ENCODE measurements around the gene RPTOR. TPM values are rescaled to one million over a fixed set of nuclear protein-coding genes. Genes with fewer than 3 reads are reported as not detected.
"Not testable (repeated sequence)": the region's sequence is repeated elsewhere in the genome, so short reads cannot be mapped to it uniquely, and the experiment has no call there.

RPTOR gene
- polyA plus RNA-seq, 1 donor from 2014 or later, result 8.0 TPM

DNA sequence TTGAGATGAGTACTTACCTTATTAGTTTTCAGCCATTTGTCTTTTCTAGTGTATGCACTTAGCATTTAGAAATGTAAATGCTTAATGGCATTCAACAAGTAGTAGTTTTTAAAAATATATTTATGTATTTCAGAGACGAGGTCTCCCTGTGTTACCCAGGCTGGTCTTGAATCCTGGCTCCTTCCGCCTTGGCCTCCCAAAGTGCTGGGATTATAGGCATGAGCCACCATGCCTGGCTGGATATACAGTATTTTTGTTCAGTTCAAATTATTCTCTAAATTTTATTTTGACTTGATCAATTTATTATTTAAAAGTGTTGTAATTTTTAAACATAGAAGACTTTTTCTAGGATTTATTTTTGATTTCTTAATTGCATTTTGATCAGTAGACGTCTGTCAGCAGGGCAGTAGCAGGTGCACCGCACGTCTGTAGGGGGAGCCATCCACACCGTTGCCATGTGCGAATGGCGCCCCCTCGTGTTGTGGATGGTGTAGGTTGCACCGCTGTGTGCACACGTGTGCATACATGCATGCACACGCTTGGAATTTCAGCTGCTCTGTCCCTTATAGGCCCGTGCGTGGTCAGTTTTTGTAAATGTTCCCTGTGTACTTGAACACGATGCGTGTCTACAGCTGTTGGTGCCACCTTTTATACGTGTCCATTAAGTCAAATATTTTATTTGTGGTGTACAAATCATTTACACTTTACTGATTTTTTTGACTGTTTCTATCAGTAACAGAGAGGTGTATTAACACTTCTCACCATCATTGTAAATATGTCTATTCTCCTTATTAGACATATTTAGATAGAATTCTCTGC is 30.6 kb downstream of the RPTOR start:
- no peaks in the 10 kb centered on the region for H3K27me3 ChIP-seq (ENCODE audit: insufficient read depth, low read depth, low read length)
- H3K79me2 ChIP-seq (replicated peaks; ENCODE audit: insufficient read depth, low read length), result peaks cover 3% of the 10 kb centered on the region
- H3K9me2 ChIP-seq (ENCODE audit: insufficient read depth, low read length), result no peaks in the 10 kb centered on the region
- no peak overlapping the region for H3K27ac ChIP-seq (ENCODE audit: low read length)
- H3K4me2 ChIP-seq (ENCODE audit: low read length), result no peak overlapping the region
- H4K20me1 ChIP-seq (ENCODE audit: insufficient read depth), result no peaks in the 10 kb centered on the region
- TF ChIP-seq RAD21 (conservative IDR thresholded peaks at IDR 0.05) (peak; percentile 71), EZH2 (IDR thresholded peaks at IDR 0.05; ENCODE audit: borderline replicate concordance, insufficient read depth, low read length, poor library complexity, severe bottlenecking) (no peak), MXI1 (conservative IDR thresholded peaks at IDR 0.05; ENCODE audit: poor library complexity, severe bottlenecking) (peak; percentile 48), TAF1 (IDR thresholded peaks at IDR 0.05; ENCODE audit: low read depth) (no peak), EP300 (conservative IDR thresholded peaks at IDR 0.05; ENCODE audit: poor library complexity, severe bottlenecking) (no peak), POLR2AphosphoS5 (IDR thresholded peaks at IDR 0.05) (no peak), SMC3 (conservative IDR thresholded peaks at IDR 0.05; ENCODE audit: poor library complexity) (peak; percentile 77)
- TF ChIP-seq, protein P1, sequence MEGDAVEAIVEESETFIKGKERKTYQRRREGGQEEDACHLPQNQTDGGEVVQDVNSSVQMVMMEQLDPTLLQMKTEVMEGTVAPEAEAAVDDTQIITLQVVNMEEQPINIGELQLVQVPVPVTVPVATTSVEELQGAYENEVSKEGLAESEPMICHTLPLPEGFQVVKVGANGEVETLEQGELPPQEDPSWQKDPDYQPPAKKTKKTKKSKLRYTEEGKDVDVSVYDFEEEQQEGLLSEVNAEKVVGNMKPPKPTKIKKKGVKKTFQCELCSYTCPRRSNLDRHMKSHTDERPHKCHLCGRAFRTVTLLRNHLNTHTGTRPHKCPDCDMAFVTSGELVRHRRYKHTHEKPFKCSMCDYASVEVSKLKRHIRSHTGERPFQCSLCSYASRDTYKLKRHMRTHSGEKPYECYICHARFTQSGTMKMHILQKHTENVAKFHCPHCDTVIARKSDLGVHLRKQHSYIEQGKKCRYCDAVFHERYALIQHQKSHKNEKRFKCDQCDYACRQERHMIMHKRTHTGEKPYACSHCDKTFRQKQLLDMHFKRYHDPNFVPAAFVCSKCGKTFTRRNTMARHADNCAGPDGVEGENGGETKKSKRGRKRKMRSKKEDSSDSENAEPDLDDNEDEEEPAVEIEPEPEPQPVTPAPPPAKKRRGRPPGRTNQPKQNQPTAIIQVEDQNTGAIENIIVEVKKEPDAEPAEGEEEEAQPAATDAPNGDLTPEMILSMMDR (IDR thresholded peaks at IDR 0.05; ENCODE audit: poor library complexity, severe bottlenecking), result peak; percentile 89
- TF ChIP-seq, protein P2, sequence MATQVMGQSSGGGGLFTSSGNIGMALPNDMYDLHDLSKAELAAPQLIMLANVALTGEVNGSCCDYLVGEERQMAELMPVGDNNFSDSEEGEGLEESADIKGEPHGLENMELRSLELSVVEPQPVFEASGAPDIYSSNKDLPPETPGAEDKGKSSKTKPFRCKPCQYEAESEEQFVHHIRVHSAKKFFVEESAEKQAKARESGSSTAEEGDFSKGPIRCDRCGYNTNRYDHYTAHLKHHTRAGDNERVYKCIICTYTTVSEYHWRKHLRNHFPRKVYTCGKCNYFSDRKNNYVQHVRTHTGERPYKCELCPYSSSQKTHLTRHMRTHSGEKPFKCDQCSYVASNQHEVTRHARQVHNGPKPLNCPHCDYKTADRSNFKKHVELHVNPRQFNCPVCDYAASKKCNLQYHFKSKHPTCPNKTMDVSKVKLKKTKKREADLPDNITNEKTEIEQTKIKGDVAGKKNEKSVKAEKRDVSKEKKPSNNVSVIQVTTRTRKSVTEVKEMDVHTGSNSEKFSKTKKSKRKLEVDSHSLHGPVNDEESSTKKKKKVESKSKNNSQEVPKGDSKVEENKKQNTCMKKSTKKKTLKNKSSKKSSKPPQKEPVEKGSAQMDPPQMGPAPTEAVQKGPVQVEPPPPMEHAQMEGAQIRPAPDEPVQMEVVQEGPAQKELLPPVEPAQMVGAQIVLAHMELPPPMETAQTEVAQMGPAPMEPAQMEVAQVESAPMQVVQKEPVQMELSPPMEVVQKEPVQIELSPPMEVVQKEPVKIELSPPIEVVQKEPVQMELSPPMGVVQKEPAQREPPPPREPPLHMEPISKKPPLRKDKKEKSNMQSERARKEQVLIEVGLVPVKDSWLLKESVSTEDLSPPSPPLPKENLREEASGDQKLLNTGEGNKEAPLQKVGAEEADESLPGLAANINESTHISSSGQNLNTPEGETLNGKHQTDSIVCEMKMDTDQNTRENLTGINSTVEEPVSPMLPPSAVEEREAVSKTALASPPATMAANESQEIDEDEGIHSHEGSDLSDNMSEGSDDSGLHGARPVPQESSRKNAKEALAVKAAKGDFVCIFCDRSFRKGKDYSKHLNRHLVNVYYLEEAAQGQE (IDR thresholded peaks at IDR 0.05; ENCODE audit: borderline replicate concordance), result no peak
- H3K9me3 ChIP-seq (ENCODE audit: low read length), result no peaks in the 10 kb centered on the region
- no peak overlapping the region for H3K4me3 ChIP-seq (ENCODE audit: low read length)
- no peaks in the 10 kb centered on the region for H3F3A ChIP-seq (ENCODE audit: insufficient read depth, low read length, poor library complexity, severe bottlenecking)
- H3K36me3 ChIP-seq (ENCODE audit: insufficient read depth, low read length), result no peaks in the 10 kb centered on the region
- no peak overlapping the region for H2AFZ ChIP-seq (ENCODE audit: low read depth, low read length)
- no peak overlapping the region for H3K9ac ChIP-seq (ENCODE audit: low read length)

DNA sequence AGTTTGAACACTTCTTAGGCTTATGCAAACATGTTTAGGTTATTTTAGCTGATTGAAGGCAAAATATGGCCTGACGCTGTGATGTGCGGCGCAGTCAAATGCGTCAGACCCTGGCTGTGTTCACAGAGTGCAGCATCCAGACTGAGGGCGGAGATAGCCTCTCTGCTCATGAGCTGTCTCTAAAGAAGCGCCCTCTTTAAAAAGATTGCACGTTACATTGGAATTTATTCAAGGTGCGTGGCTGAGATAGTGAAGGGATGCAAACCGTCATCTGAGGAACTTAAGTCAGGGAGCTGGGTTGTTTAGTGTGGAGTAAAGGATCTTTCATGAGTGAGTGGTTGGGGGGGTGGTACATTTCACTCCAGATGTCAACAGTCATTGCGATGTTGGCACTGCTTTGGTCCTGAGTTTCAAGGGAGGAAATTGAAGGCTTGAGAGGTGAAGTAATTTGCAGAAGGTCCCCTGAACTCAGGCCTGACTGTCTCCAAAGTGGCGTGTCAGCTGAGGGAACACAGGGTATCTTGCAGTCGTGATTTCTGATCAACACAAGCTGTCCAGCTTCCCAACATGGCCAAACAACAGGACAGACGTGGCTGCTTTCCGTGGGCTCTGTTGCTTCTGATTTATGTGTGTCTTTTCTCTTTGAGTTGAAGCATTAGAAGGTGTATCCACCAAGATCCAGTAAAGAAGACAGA is 33.4 kb downstream of the RPTOR start:
- H4K20me1 ChIP-seq (ENCODE audit: insufficient read depth), result no peaks in the 10 kb centered on the region
- H2AFZ ChIP-seq (ENCODE audit: low read depth, low read length), result no peak overlapping the region
- H3K9me3 ChIP-seq (ENCODE audit: low read length), result no peaks in the 10 kb centered on the region
- H3K9me2 ChIP-seq (ENCODE audit: insufficient read depth, low read length), result no peaks in the 10 kb centered on the region
- H3K27me3 ChIP-seq (ENCODE audit: insufficient read depth, low read depth, low read length), result no peaks in the 10 kb centered on the region
- TF ChIP-seq RAD21 (conservative IDR thresholded peaks at IDR 0.05) (no peak), EZH2 (IDR thresholded peaks at IDR 0.05; ENCODE audit: borderline replicate concordance, insufficient read depth, low read length, poor library complexity, severe bottlenecking) (no peak), EP300 (conservative IDR thresholded peaks at IDR 0.05; ENCODE audit: poor library complexity, severe bottlenecking) (no peak), TAF1 (IDR thresholded peaks at IDR 0.05; ENCODE audit: low read depth) (no peak), MXI1 (conservative IDR thresholded peaks at IDR 0.05; ENCODE audit: poor library complexity, severe bottlenecking) (no peak)
- no peak overlapping the region for H3K27ac ChIP-seq (ENCODE audit: low read length)
- no peak overlapping the region for H3K4me3 ChIP-seq (ENCODE audit: low read length)
- H3K36me3 ChIP-seq (ENCODE audit: insufficient read depth, low read length), result no peaks in the 10 kb centered on the region
- no peak overlapping the region for H3K4me2 ChIP-seq (ENCODE audit: low read length)
- no peaks in the 10 kb centered on the region for H3F3A ChIP-seq (ENCODE audit: insufficient read depth, low read length, poor library complexity, severe bottlenecking)
- H3K79me2 ChIP-seq (replicated peaks; ENCODE audit: insufficient read depth, low read length), result peaks cover 3% of the 10 kb centered on the region
- no peak overlapping the region for H3K9ac ChIP-seq (ENCODE audit: low read length)

DNA sequence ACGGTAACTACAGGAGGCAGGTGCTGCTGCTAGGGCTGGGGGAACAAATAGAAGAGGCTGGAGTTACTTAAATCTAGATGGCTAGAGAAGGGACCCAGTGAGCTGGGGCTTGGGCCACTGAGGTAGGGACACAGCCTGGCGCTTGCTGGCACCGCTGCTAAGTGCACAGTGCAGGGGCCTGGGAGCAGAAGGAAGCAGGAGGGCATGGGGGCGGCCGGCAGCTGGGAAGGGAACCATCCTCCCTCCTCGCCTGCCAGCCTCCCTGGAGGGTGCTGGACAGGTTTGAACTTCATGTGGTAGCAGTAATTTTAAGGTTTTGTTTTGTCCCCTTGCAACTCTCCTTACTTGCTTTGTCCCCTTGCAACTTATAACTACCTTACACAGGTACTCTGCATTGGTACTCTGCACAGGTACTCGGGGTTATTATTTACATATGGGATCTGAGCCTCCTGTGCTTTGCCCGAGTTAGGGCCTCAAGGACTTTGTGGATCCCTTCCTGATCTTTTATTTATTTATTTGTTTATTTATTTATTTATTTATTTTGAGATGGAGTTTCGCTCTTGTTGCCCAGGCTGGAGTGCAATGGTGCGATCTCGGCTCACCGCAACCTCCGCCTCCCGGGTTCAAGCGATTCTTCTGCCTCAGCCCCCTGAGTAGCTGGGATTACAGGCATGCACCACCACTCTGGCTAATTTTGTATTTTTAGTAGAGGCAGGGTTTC is 34.2 kb downstream of the RPTOR start:
- not testable (repeated sequence) for H3F3A ChIP-seq (ENCODE audit: insufficient read depth, low read length, poor library complexity, severe bottlenecking); H3K9ac ChIP-seq (ENCODE audit: low read length); H3K4me3 ChIP-seq (ENCODE audit: low read length); H3K4me2 ChIP-seq (ENCODE audit: low read length); H3K27me3 ChIP-seq (ENCODE audit: insufficient read depth, low read depth, low read length); H3K36me3 ChIP-seq (ENCODE audit: insufficient read depth, low read length); H4K20me1 ChIP-seq (ENCODE audit: insufficient read depth); H3K9me2 ChIP-seq (ENCODE audit: insufficient read depth, low read length); H3K27ac ChIP-seq (ENCODE audit: low read length); H3K79me2 ChIP-seq (replicated peaks; ENCODE audit: insufficient read depth, low read length); H2AFZ ChIP-seq (ENCODE audit: low read depth, low read length); H3K9me3 ChIP-seq (ENCODE audit: low read length)
